ENCODE results near the gene ENPEP.
"Not testable (repeated sequence)": the region's sequence is repeated elsewhere in the genome, so short reads cannot be mapped to it uniquely, and the experiment has no call there.

Gene ENPEP

DNA sequence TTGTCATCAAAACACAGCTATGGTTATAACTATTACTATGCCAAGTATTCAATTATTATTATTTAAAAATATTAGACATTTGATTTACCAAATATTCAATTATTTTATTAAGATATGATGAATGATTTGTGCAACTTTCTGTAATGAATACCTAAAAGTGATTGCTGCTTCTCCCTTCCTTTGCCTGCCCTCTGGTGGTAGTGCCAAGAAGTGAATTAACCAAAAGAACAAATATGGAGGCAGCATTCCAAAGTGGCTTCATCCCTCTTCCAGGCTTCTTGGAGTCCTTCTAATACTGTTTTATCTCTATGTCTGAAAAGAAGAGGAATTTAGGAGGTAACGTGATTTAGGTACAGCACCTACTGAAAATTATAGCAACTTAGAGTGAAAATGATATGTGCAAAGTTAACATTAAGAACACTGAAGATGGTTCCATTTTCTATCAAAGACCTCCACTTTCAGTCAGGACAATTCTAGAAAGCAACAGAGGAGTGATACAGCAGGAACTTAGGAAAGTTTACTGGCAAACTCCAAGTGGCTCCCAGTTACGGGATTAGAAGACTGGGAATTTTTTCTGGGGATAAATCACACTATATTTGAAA lies 43.0 kb downstream of the ENPEP start:
- DNase-seq: no peak

DNA sequence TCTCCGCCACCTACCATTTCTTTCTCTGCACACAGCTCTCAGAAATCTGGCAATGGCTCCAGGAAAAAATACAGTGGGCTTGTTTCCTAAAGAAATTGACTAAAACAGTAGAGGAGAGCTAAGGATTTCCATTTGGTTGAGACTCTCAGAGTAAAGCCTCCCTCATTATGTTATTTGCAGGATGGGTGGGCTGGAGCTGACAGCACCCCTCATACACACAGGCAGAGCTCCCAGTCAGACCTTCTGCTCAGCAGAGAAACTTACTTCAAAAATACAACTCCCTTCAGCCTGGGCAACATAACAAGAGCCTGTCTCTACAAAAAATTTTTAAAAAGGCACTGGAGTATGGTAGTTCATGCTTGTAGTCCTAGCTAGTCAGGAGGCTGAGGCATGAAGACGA lies 44.9 kb downstream of the ENPEP start:
- no peak for DNase-seq

DNA sequence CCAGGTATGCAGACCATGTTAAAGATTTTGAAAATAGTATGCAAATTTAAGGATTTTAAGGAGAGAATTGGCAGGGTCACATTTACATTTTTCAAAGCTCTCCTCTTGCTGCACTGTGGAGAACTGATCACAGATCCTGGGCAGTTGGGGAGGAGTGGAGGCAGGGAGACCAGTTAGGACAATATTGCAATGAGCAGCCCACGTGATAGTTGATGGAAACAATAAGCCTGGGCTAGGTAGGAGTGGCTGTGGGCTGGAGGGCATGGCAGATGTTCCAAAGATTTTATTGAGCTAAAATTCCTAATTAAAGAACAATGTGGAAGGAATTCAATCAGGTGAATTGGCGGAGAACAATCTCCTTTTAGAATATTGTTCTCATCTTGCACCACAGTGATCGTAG lies 50.6 kb downstream of the ENPEP start:
- DNase-seq: no peak

DNA sequence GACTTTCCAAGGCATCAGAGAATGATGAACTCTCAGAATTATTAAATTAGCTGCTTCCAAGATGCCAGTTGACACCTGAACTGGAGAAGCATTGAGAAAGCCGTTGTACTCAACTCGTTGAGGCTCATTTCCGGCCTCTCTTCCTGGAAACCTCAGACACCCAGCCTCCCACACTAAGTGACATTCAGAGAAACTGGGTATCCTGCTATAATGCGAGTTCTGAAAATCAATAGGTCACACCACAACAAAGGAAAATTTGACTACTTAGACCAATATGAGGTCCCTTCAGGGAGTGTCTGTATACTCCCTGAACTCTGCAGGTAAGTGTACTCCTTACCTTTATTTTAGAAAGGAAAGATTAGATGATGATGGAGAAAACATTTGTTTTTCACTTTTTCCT lies 51.2 kb downstream of the ENPEP start:
- no peak for DNase-seq

DNA sequence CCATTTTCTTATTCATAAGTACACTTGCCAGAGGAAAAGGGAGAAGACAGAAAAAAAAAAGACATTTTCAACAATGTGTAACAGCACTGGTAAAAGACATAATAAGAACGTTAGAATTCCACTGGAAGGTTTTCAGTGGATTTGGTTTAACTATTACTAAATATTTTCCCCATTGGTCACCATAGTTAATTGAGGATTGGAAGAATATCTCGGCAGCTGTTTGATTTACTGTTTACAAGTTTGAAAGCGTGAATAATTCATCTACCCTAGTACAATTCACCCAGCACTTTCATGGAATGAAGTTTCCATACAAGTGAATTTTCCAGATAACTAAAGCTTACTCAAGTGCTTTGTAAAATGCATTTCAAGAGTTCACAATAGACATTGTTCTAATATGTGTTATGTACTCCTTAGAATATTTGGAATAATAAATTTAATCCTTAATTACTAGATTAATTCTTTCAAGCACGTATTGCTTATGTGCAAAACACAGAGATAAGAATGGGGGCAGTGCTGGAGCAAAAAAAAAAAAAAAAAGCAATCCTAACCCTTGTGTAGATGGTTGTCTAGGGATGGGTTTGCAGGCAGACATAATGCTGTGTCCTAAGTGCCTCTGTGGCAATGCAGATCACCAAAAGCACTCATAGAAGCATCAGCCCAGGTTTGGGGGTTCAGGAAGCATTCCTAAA lies 57.1 kb downstream of the ENPEP start:
- no peak for DNase-seq

DNA sequence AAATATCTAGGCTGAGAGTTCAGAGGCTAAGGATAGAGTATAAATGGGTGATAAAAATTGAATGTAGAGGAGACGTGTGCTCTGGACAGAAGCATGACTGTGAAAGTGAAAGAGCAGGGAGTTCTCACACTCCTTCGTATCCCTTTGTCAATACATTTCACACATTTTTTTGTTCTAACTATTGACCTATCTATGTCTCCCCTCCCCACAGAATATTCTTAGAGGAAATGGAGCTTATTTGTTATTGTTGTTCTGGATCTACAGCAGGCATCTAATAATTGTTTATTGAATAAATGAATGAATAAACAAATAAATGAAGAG lies 57.6 kb downstream of the ENPEP start:
- no peak for DNase-seq

DNA sequence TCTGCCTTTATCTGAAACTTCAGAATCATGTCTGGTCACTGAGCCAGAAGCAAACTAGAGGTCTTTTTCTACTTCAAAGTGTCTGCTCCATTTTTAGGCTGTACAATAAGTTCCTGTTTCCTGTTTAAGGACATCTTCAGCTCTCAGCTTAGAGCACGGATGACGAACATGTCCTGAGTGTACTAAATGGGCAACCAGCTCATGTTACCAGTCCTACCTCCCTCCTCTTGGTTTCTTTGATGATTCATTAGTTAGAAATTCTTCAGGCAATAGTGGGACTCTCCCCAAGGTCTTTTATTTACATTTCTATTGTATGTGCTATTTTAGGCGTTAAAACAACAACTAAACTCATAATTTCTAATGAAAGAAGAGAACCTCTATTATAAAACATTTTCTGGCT lies 58.0 kb downstream of the ENPEP start:
- DNase-seq: no peak

DNA sequence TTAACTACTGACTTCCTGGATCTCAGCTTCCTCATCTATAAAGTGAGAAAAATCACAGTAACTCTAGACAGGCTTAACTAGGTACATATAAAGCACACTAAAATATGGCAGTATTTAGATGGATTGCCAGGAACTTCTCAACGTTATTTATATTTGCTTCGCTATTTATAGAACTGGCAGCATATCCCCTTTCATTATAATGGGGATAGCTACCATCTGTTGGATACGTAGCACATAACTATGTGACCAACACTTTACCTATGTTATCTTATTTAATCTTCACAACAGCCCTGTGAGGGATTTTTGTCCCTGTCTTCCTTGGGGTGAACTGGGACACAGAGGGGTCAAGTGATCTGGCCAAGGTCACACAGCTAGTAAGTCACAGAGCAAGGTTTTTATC lies 64.6 kb downstream of the ENPEP start:
- no peak for DNase-seq

DNA sequence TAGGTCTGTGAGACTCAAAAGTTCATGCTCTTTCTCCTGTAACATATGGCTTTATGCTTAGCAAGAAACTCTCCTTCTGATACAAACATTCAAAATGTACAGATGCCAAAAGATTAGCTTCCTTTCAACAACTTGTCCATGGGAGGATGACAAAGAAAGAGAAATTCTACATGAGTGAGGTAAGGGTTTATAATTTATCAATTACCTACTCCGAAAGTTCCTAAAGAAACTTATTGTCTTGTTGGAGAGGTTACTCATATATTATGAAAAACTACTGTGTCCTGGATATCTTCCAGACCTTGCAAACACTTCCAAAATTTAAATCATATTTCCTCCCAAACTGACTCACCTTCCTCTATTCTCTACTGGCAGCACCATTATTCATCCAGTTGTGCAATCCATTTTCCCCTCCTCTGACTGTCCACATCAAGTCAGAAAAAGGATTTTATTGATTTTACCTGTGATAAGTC lies 65.1 kb downstream of the ENPEP start:
- DNase-seq: no peak

DNA sequence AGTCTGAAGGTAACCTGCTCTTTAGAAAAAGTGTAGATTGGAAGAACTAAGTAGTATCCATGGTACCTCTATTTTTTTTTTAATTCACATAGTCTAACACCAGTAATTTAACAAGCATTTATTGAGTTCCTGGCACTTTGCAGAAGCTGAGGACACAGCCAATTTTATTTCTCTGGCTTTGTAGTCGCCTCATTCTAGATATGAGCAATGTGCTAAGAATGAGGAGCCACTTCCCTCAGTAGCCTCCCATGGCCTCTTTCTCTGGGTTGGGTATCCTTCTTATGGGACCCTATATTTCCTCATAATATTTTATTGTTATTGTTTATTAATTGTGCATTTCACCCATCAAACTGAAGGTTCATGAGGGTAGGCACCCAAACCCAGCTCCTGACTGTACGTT lies 67.6 kb downstream of the ENPEP start:
- no peak for DNase-seq

DNA sequence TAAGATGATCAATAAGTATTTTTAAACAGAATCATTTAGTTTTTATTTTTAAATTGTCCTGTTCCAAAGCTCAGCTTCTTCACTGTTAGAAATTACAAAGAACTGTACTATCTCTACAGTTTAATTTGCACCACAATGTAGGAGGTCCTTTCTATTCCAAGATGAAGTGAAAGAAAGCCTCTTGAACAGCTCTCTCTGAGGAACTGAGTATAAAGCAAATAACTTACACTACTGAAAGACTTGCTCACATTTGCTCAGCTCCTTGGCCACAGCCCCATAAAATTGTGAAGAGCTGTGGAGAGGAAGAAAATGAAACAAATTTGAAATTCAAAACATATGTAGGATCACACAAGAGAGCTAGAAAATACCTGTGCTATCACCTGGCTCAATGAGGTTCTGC lies 68.6 kb downstream of the ENPEP start:
- DNase-seq: no peak

DNA sequence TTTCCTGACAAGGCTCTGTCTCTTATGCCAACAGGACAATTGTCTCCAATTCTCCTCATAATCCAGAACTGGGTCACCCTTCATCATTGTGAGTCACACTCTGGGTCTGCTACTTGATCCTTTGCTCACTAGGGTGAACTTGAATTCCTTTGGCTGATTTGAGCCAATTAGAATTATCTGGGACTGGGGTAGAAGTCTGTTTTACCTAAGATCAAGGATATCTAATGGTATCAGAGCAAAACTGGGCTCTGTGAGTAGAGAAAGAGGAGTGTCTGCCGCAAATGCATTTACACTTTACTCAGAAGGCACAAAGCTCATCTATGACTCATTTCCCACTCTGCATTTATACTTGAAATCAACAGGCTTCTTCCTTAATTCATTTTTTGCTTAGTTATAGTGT lies 74.3 kb downstream of the ENPEP start:
- no peak for DNase-seq

DNA sequence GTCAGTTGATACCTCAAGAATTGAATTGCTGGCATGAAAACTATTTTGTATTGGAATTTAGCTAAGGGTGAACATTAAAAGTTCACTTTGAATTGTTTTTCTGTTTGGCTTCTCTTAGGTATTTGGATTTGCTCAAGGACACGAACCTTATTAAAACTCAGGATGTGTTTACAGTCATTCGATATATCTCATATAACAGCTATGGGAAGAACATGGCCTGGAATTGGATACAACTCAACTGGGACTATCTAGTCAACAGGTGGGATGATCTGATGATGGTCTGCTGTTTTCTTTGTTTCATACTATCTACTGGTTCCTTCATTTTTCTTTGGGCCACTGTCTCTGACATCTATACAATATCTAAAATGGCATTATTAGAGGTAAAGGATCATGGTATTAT lies 77.2 kb downstream of the ENPEP start:
- DNase-seq: no peak

DNA sequence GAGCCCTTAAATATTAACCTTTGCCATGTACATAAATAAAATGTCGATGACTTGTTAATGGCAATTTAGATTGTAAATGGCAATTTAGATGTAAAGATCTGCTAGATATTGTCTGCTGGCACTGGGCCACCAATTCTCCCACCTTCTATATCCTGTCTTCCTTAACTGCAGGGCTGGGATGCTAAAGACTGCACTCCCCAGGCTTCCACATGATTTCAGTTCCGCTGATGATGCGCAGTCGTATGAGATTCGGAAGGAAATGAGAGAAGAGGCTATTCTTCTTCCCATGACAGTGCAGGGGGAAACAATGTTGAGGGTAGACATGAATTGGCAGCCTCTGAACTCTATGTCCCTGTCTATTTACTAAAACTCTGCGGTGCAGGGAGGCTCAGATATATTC lies 91.3 kb downstream of the ENPEP start:
- DNase-seq: no peak

DNA sequence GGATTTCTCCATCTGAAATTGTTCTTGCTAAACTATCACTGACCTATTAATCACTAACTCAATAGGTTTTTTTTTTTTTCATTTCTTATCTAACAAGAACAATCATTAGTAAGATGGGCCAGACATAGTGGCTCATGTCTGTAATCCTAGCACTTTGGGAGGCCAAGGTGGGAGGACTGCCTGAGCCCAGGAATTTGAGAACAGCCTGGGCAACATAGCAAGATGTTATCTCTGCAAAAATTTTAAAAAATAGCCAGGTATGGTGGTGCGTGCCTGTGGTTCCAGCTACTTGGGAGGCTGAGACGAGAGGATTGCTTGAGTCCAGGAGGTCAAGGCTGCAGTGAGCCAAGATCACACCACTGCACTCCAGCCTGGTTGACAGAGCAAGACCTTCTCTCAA lies 100.7 kb downstream of the ENPEP start:
- not testable (repeated sequence) for DNase-seq

DNA sequence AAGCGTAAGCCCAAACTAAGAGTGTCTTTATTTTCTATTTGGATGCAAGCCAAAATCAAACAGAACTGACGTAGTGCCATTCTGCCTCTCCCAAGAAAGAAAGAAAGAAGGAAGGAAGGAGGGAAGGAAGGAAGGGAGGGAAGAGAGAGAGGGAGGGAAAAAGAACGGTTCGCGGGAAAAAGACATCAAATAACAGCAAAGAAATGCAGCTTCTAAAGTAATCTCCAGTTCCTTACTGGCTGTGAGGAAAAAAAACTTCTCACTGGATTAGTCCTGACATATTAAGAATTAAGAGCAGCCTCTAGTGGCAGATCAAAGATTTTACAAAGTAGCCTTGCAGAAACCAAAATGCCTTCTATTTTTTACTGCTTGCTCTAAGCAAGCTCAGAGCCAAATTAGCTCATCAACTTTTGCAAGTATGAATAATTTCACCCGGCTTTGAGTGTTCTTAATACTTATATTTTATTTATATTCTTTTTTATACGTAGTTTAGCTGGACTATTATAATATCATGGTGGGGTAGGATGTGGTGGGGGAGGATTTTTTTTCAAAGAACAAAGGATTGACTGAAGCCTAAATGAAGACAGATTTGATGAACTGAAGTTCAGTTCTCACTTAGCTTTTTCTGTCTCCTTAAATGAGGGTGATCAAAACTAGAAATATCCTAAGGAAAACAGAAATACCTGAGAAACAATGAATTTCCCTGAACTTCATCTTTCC lies 110.3 kb downstream of the ENPEP start:
- DNase-seq: no peak

DNA sequence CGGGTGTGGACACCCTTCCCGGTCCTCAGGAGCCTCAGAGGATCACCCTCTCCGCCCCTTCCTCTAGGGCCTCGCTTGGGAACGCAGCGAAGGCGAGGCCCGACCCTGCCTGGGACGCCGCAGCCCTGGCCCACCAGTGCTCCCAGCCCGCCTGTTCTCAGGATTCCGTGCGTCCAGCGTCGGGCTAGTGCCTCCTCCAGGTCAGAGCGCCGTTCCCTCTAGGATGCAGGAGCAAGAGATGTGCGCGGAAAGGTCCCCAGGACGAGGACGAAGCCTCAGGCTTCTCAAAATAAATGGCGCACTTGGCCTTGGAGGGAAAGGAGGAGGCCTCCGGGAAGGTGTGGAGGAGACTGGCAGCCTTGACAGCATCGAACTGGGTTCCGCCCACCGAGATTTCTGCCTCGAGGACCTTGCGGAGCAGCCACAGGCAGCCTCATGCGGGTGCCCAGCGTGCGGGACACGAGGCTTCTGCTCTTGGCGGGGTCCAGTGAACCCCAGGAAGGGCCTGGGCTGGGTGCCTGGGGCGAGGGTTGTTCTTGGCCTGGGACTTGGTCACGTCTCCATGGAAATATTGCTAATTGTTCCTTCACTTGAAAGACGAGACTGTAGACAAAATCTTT lies 111.8 kb downstream of the ENPEP start:
- no peak for DNase-seq

DNA sequence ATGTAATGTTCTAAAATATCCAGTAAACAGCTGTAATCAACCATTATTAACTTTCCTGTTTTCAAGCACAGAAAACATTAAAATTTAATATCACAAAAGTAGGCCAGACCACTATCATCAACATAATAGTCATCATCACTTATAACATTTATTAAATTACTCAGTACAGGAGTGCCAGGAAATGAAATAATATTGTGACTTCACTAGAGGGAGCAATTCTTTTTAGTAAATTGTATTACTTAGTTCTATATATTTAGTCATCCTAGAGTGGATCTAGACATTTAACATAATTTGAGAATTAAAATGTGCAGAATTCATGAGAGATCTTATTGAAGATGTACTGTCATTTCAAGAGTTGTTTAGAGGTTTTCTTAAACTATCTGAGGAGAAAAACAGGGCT lies 113.3 kb downstream of the ENPEP start:
- DNase-seq: no peak

DNA sequence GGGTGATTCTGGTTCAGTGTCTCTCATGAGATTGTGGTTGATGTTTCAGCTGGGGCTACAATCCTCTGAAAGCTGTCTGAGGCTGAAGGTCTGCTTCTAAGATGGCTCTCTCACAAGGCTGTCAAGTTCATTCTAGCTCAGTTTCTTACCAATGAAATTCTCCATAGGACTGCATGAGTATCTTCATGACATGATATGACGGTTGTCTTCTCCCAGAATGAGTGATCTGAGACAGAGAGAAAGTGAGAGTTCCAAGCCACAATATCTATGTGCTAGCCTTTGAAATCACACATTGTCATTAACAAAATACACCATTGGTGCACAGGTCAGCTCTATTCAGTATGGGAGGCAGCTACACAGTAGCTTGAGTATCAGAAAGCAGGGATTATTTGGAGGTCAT lies 119.6 kb downstream of the ENPEP start:
- DNase-seq: no peak

DNA sequence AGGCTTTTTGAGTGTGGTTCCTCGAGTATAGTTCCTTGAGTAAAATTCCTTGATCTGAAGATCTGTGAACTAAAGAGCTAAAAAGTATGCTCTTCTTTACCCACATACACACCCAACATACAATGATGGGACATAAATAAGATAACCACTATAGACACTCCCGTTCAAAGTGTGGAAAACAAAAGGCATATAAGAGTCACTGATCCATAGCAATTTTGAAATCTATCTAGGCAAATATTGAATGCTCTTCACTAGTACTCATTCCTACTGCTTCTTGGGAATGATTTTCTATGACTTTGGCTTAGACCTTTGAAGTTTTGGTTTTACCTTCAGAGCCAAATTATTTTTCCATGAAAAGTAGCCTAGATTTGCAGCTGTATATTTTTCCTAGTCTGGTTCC lies 120.5 kb downstream of the ENPEP start:
- DNase-seq: no peak

DNA sequence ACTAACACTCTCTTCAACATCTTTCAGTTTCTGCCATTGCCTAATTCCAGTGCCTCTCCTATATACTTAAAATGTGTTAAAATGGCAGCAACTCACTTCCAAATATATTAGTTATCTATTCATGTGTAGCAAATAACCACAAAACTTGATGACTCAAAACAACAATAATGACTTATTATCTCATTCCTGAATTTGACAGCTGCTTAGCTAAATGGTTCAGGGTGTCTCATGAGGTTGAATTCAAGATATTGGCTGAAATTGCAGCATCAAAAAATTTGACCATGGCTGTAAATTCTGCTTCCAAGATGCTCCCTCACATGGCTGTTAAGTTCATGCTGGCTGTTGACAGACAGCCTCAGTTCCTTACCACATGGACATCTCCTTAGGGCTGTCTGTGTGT lies 121.6 kb downstream of the ENPEP start:
- DNase-seq: no peak

DNA sequence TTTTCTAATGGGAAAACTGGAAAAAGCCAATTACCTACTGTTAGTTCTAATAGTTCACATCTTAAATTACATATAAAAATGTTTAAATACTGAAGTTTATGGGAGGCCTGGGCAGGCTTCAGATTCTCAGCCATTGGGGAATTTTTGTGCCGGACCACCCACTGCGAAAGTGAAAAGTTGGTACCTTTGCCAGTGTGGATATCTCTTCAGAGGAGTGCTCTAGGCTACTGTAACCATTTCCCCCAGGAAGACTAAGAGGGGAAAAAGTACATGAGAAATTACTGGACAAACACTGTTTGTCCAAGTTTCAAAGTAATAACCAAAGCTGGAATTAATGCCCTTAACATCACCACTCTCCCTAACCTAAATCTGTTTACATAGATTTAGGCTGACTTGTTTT lies 126.1 kb downstream of the ENPEP start:
- DNase-seq: no peak

DNA sequence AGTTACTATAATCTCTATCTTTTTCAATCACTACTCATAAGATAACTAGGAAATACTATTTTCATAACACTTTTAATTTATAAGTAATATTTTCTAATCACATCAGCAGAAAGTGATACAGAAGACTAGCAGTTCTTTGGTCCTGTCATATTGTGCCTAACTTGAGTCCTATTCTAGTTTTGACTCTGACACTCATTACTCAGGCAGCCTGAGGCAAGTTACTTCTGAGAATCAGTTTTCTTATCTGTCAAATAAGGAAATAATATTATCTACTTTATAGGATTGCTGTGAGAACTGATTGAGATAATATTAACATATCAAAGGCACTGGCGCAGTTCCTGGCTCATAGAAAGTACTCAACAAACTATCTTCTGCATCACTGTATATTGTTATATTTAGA lies 129.1 kb downstream of the ENPEP start:
- DNase-seq: no peak
